HepG2 (cell line): Measurements from ENCODE around the gene INTS15. TPM values are rescaled to one million over a fixed set of nuclear protein-coding genes. Genes with fewer than 3 reads are reported as not detected.

Experiments used
- CBX1 ChIP-seq: IDR thresholded peaks from one replicate; pipeline ENCODE4 v1.6.1; 2016; ENCODE audit warnings: antibody characterized with exemption, low read depth
- CCAR2 ChIP-seq: fragments of 200-400 bp; formaldehyde crosslinking; optimal IDR thresholded peaks from 2 replicates; pipeline ENCODE3; 2018; ENCODE audit warnings: low read depth, mild to moderate bottlenecking, low read length, moderate library complexity
- GPBP1L1 ChIP-seq: sonication (generic); formaldehyde crosslinking; IDR thresholded peaks from 2 replicates; pipeline ENCODE4 v1.5.0; 2020; ENCODE audit warnings: mild to moderate bottlenecking, missing genetic modification reagents
- HNF4G ChIP-seq, 2 experiments: sonication (generic) in 1 of 2; formaldehyde crosslinking in 1 of 2; IDR thresholded peaks; 2 replicates each; pipeline versions ENCODE4 v1.4.0 to v1.6.1; 2011 to 2020; ENCODE audit warnings: borderline replicate concordance in 2 of 2, low read depth in 2 of 2, mild to moderate bottlenecking in 2 of 2, low read length in 1 of 2, missing genetic modification reagents in 1 of 2, moderate library complexity in 1 of 2
- HOXA5 ChIP-seq: sonication (generic); formaldehyde crosslinking; IDR thresholded peaks from 2 replicates; pipeline ENCODE4 v1.4.0; 2020; ENCODE audit warnings: missing genetic modification reagents
- MEF2D ChIP-seq: sonication (generic); formaldehyde crosslinking; IDR thresholded peaks from 2 replicates; pipeline ENCODE4 v1.5.1; 2020; ENCODE audit warnings: mild to moderate bottlenecking, missing genetic modification reagents
- MTA1 ChIP-seq: sonication (generic); formaldehyde crosslinking; IDR thresholded peaks from 2 replicates; pipeline ENCODE4 v1.4.0; 2020; ENCODE audit warnings: missing genetic modification reagents, mild to moderate bottlenecking, borderline replicate concordance
- MXI1 ChIP-seq: IDR thresholded peaks from 3 replicates; pipeline ENCODE4 v1.6.1; 2012; ENCODE audit warnings: low read depth, low read length, inconsistent platforms, borderline replicate concordance
- NCOA1 ChIP-seq: sonication (generic); formaldehyde crosslinking; IDR thresholded peaks from 2 replicates; pipeline ENCODE4 v1.9.0; 2021; ENCODE audit warnings: missing genetic modification reagents
- SALL1 ChIP-seq: sonication (generic); formaldehyde crosslinking; IDR thresholded peaks from 2 replicates; pipeline ENCODE4 v1.8.0; 2022; ENCODE audit warnings: mild to moderate bottlenecking, missing genetic modification reagents
- THRA ChIP-seq: sonication (generic); formaldehyde crosslinking; IDR thresholded peaks from 2 replicates; pipeline ENCODE4 v1.4.0; 2020; ENCODE audit warnings: missing genetic modification reagents, borderline replicate concordance
- YEATS2 ChIP-seq: sonication (generic); formaldehyde crosslinking; IDR thresholded peaks from 2 replicates; pipeline ENCODE4 v1.4.0; 2020; ENCODE audit warnings: missing genetic modification reagents, borderline replicate concordance
- ZNF124 ChIP-seq: sonication (generic); formaldehyde crosslinking; IDR thresholded peaks from 2 replicates; pipeline ENCODE4 v1.4.0; 2020; ENCODE audit warnings: missing genetic modification reagents
- ZNF275 ChIP-seq: sonication (generic); formaldehyde crosslinking; IDR thresholded peaks from 2 replicates; pipeline ENCODE4 v1.8.0; 2022; ENCODE audit warnings: missing genetic modification reagents, mild to moderate bottlenecking, inconsistent platforms, borderline replicate concordance
- ZNF350 ChIP-seq: sonication (generic); formaldehyde crosslinking; IDR thresholded peaks from 2 replicates; pipeline ENCODE4 v1.4.0; 2020; ENCODE audit warnings: mild to moderate bottlenecking, low read depth, missing genetic modification reagents, borderline replicate concordance
- ZNF556 ChIP-seq: sonication (generic); formaldehyde crosslinking; IDR thresholded peaks from 2 replicates; pipeline ENCODE4 v1.4.0; 2020; ENCODE audit warnings: mild to moderate bottlenecking, missing genetic modification reagents, borderline replicate concordance
- ZNF605 ChIP-seq: sonication (generic); formaldehyde crosslinking; IDR thresholded peaks from 2 replicates; pipeline ENCODE4 v1.8.0; 2022; ENCODE audit warnings: mild to moderate bottlenecking, missing genetic modification reagents
- ZNF607 ChIP-seq: sonication (generic); formaldehyde crosslinking; IDR thresholded peaks from 2 replicates; pipeline ENCODE4 v1.5.1; 2020; ENCODE audit warnings: missing genetic modification reagents, mild to moderate bottlenecking, borderline replicate concordance
- ZNF660 ChIP-seq: sonication (generic); formaldehyde crosslinking; IDR thresholded peaks from 2 replicates; pipeline ENCODE4 v1.5.1; 2020; ENCODE audit warnings: mild to moderate bottlenecking, low read depth, missing genetic modification reagents, borderline replicate concordance
- ZNF710 ChIP-seq: sonication (generic); formaldehyde crosslinking; IDR thresholded peaks from 2 replicates; pipeline ENCODE4 v1.5.0; 2020; ENCODE audit warnings: mild to moderate bottlenecking, missing genetic modification reagents, borderline replicate concordance
- ZNF720 ChIP-seq: sonication (generic); formaldehyde crosslinking; IDR thresholded peaks from 2 replicates; pipeline ENCODE4 v1.4.0; 2020; ENCODE audit warnings: missing genetic modification reagents
- ZNF775 ChIP-seq: sonication (generic); formaldehyde crosslinking; IDR thresholded peaks from 2 replicates; pipeline ENCODE4 v1.4.0; 2020; ENCODE audit warnings: missing genetic modification reagents, mild to moderate bottlenecking, moderate library complexity, borderline replicate concordance
- polyA plus RNA-seq, 8 experiments: library from polyadenylated mRNA; depleted of rRNA in 3 of 8; stranded (reverse) in 7 of 8; unstranded in 1 of 8; fragments of >200 nt; fragmentation: Illumina TruSeq in 4 of 8; extraction: Trizol in 4 of 8; gene quantifications; 2 replicates each; pipeline versions ENCODE4 v1.2.1 to v1.2.3, GENCODE V29; 2011 to 2016; ENCODE audit warnings: low read depth in 4 of 8, missing spikeins in 1 of 8, mixed read lengths in 1 of 8; ENCODE audit not compliant: insufficient read depth in 1 of 8
- total RNA-seq, 5 experiments: library from RNA; depleted of rRNA; stranded (reverse); fragments of >200 nt; fragmentation: Illumina TruSeq; extraction: Trizol; gene quantifications; 2 replicates each; pipeline ENCODE4 v1.2.3, GENCODE V29; 2016; ENCODE audit warnings: low read depth in 1 of 5

Gene INTS15
- total and polyA plus RNA-seq, 2 of the 13 experiments (the other 11 are each of a cell fraction or from before 2014, with no cell fraction given), result 16.3 to 25.7 TPM

- TF ChIP-seq CCAR2, result no peak
- 0 out of 2 replicates have a peak, but pooled peaks have one; percentile 40 for TF ChIP-seq ZNF710
- TF ChIP-seq ZNF275, result no peak
- no peak for TF ChIP-seq ZNF605 (CRISPR knock-in tag)
- no peak for TF ChIP-seq GPBP1L1 (CRISPR knock-in tag)
- TF ChIP-seq THRA (CRISPR knock-in tag), result peak; percentile 47; the same call in 1 of the 2 replicates
- no peak for TF ChIP-seq ZNF350 (CRISPR knock-in tag)
- no peak for TF ChIP-seq MXI1
- no peak for TF ChIP-seq CBX1
- no peak for TF ChIP-seq ZNF660
- no peak for TF ChIP-seq ZNF720 (CRISPR knock-in tag)
- no peak for TF ChIP-seq MTA1 (CRISPR knock-in tag)
- no peak for TF ChIP-seq YEATS2 (CRISPR knock-in tag)
- TF ChIP-seq ZNF124, result no peak
- TF ChIP-seq ZNF607, result no peak
- TF ChIP-seq ZNF775 (CRISPR knock-in tag), result no peak
- no peak for TF ChIP-seq MEF2D (CRISPR knock-in tag)
- TF ChIP-seq HOXA5 (CRISPR knock-in tag), result peak; percentile 56; the same call in 1 of the 2 replicates
- TF ChIP-seq SALL1 (CRISPR knock-in tag), result peak; percentile 49
- 0 out of 2 replicates have a peak, but pooled peaks have one; percentile 44 for TF ChIP-seq NCOA1 (CRISPR knock-in tag)
- no peak; the same call in 1 of the 2 replicates for TF ChIP-seq ZNF556 (CRISPR knock-in tag)
- TF ChIP-seq HNF4G (IDR thresholded peaks at IDR 0.05; ENCODE audit: borderline replicate concordance, low read depth, low read length), result no peak
- TF ChIP-seq HNF4G (CRISPR knock-in tag; IDR thresholded peaks at IDR 0.05; ENCODE audit: borderline replicate concordance, low read depth), result no peak
Observed at GRCh38 chr7:6575281-6576023, 14.4 kb upstream of the INTS15 start (continued).
